Frontal cortex (tissue), 4 donors: ENCODE data around the gene SOCS1. TPM values are rescaled to one million over a fixed set of nuclear protein-coding genes. Genes with fewer than 3 reads are reported as not detected.
A peak's percentile ranks its signal among the peaks of the same experiment; 100 is the strongest.
"Not testable (repeated sequence)": the region's sequence is repeated elsewhere in the genome, so short reads cannot be mapped to it uniquely, and the experiment has no call there.

Experiments
- DNase-seq, 2 donors: peaks; one replicate each; pipeline ENCODE4 v3.0.0; 2012; ENCODE audit warnings: low spot score in 2 of 2
- FAIRE-seq: peaks from 2 replicates; lab custom pipeline; 2012; peaks lifted over from hg19 to GRCh38; lab: Jason Lieb, UNC
- total RNA-seq: library from RNA; depleted of rRNA; stranded (reverse); fragments of >200 nt; gene quantifications from one replicate; pipeline ENCODE4 v1.2.3, GENCODE V29; 2014
- donor health status: control.
- donor health status: control.
- donor health status: control.

SOCS1 gene
- total RNA-seq, 1 donor from 2014 or later, result 0.82 TPM

DNA sequence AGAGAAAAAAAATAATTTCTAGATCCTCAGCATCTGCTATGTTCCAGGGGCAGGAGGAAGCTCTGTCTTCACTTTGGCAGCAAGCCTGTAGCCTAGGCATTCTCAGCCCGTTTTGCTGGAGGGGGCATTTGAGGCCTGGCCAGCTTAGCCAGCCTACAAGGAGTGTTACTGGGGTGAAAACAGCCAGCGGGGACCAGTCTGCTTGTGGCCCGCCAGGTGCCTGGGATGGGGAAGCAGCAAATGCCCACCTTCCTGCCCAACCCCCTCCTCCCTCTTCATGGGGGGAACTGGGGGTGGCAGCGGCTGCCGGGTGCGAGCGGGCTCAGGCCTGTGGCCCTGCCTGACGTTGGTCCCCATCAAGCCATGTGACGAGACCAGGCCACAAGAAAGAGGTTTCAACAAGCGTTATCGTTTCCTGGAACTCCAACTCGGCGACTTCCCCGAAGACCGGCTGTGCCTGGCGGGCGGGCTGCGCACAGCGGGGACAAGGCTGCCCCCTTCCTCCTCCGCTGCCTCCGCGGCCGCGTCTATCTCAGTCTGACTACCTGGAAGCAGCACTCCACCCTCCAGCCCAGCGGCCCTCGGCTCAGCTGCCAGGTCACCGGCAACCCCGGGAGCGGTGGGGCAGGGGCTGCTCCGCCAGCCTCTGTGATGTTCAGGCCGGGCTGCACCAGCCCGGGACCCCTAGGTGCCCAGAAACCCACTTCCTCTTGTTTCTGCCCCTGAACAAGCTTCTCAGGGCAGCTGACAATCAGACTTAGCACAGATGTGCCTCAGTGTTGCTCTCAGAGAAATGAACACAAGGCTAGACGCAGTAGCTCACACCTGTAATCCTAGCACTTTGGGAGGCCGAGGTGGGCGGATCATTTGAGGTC lies 22.9 kb downstream of the SOCS1 start:
- DNase-seq (no peak), FAIRE-seq (no peak)

DNA sequence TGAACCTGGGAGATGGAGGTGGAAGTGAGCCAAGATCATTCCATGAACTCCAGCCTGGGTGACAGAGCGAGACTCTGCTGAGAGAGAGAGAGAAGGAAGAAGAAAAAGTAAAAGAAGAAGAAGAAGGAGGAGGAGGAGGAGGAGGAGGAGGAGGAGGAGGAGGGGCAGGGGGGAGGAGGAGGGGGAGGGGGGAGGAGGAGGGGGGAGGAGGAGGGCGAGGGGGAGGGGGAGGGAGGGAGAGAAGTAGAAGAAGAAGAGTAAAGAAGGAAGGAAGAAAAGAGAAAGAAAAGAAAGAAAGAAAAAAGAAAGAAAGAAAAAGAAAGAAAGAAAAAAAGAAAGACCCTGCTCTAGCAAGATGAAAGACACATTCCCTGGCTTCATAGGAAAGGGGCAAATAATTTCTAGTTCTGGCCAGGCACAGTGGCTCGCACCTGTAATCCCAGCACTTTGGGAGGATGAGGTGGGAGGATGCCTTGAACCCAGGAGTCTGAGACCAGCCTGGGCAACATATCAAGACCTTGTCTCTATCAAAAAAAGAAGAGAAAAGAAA lies 23.6 kb downstream of the SOCS1 start:
- FAIRE-seq (no peak), DNase-seq (no peak)

DNA sequence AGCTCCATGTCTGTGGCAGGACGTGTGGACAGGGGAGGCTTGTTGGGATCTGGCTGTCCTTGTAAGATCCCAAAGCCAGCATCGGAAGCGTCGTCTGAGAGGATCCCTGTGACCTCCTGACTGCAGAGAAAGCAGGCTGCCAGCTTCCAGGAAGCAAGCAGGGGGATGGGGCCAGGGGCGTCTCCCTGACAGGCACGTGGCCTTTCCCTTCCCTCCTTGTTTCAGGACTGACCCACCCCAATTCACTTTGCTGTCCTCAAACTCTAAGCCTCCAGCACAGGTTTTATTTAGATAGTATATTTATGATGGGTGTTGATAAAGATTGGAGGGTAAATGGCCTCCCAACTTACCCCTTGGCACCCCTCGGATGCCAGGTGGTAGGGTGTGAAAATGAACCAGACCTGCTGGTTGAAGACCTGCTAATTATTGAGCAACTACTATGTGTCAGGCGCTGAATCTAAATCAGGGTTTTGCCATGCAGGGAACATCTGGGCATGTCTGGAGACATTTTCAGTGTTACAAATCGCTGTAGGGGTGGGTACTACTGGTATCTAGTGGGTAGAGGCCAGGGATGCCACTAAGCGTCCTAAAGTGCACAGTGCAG lies 24.5 kb downstream of the SOCS1 start:
- DNase-seq (no peak), FAIRE-seq (no peak)

DNA sequence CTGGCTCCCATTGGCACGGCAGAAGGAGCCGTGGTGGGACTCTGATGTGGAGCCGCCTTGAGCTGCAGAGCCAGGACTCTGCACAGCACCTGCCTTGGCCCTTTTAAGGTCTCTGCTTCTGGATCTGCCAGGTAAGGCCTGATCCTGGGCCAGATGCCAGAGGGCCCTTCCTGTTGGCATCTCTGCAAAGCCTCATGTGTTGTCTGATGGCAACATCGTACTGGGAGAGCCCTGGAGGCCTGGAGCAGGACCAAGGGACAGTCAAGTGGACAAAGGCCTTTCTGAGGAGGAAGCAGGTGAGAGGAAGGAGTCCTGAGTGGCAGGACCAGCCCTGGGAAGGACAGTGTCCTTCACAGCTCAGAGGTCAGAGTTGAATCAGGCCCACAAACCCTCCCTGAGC lies 26.1 kb downstream of the SOCS1 start:
- FAIRE-seq (no peak), DNase-seq (no peak)

DNA sequence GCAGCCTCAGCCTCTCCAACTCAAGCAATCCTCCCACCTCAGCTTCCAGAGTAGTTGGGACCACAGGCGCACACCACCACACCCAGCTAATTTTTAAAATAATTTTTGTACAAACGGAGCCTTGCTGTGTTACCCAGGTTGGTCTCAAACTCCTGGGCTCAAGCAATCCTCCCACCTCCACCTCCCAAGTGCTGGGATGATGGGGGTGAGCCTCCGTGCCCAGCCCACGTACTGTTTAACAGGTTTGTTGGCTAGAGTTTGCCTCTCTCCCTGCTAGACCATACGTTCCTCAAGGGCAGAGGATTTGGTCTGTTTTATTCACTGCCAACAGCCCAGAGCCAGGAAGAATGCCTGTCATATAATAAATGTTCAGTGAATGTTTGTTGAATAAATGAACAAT lies 26.6 kb downstream of the SOCS1 start:
- FAIRE-seq, result no peak
- no peak for DNase-seq

DNA sequence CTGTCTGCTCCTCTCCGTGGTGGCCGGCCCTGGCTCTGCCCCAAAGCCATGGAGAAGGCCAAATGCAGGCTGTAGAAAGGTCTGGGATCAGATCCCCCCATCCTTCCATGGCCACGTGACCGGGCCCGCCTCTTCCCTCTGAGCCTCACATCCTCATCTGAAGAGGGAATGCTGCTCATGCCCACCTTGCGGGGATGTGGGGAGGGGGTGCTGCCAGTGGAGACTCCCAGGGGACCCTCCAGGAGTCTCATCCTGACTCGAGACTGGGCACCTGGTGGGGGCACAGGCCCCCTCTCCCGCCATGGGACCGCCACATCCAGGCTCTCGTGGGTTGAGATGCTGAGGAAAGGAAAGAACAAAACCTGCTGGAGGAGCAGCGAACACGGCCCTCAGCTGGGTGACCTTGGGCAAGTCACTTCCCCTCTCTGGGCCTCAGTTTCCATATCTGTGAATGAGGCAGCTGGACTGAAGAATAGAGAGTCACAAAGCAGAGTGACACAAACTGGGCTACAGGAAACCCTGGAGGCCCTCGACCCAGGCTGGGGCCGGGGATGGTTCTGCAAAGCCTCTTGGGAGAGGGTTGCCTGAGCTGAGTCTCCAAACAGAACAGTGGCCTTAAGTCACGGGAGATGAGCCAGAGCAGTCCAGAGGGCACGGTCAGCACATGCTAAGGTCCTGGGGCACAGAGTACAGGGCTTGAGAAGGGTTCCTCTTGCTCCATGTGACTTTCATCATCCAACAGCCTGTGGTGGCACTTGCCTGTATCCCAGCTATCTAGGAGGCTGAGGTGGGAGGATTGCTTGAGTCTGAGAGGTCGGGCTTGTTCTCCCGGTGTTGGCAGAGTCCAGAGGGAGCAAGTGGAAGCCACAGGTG lies 30.1 kb downstream of the SOCS1 start:
- no peak for FAIRE-seq

DNA sequence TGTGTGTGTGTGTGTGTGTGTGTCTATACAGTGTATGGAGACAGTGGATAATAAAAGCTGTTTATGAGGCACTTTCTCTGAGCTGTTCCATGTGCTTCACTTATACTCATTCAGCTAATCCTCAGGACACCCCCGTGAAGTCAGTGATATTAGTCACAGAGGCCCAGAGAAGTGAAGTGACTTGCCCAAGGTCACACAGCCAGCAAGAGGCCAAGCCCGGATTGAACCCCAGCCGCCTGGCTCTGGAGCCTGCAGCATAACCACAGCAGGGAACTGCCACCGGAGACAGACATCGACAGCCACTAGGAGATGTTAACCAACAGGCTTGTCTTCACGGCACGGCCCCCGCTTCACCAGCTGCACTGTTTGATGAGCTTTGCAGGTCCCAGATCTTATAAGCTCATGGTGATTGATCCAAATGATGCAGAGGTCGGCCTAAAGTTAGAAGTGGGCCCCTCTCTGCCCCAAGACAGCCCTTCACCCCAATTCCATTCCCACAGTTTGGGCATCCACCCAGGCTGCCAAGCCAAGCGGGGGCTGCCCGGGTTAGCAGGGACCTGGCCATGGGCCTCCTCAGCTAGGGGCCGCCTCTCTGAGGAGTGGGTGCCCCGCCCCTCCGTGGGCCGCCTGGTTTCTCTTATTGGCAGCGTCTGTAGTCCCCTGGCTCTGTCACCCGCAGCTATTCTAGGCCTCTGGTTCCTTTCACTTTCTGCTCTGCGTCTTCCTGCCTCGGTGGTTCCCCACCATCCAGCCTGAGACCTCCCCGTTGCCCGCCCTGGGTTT lies 30.9 kb downstream of the SOCS1 start:
- FAIRE-seq (no peak), DNase-seq (no peak)

More for the DNA sequence above, 30.1 kb downstream of the SOCS1 start:
- no peak for DNase-seq

DNA sequence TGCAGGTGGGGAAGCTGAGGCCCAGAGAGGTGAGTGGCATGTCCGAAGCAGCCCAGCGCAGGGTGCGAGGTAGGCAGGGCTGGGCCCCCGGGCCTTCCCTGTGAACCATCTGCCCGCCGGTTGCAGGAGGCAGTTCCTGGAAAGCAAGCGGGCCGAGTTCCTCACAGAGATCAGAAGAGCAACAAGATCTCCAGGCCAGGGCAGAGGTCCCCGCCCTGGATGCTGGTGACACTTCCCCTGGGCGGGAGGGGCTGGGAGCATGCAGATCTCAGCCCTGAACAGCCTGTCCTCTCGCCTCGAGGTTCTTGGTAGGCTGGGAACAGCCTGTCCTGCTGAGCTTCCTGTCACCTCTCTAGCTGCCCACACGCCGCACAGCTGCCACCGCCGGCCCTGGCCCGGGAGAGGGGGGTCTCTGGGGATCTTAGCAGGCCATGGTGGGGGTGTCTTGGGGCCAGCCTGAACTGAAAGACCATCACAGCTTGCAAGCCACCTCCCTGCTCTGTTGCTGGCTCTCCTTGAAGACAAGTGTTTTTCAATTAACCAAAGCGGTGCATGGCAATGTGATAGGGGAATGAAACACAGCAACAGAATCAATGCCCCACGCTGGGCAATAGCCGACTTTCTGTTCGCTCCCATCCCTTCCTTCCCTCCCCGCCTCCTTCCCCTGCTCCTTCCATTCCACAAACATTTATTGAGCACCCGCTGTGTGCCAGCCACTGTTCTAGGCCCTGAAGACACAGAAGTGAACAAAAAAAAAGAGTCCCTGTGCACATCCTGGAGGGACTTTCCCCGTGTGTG lies 31.7 kb downstream of the SOCS1 start:
- DNase-seq (peak in 1 of 2 donors; percentile 62), FAIRE-seq (no peak)

DNA sequence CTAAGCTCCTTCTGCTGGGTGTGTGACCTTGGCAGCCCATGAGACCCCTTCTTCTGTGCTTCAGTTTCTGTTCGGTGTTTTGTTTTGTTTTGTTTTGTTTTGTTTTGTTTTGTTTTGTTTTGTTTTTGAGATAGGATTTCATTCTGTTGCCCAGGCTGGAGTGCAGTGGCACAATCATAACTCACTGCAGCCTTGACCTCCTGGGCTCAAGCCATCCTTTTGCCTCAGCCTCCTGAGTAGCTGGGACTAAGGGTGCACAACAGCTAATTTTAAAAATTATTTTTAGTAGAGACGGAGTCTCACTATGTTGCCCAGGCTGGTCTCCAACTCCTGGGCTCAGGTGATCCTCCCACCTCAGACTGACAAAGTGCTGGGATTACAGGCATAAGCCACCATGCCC lies 35.5 kb downstream of the SOCS1 start:
- not testable (repeated sequence) for FAIRE-seq, DNase-seq

DNA sequence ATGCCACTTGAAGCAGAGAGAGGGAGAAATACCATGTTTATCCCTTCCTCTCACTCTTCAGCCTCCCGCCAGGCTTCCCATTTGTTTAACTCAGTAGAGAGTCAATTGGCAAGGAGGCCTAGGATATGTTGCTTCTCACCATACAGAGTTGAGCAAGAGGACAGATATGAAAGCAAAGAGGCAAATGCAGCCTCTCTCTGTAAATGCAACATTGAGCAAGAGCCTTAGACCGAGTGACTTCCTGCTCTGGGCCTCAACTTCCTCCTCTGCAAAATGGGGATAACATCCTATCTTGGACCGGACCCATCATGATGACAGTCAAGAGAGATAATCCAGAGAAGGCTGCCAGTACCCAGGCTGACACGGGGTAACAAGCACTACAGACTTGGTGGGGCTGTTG lies 36.8 kb downstream of the SOCS1 start:
- FAIRE-seq, result no peak
- DNase-seq, result no peak

DNA sequence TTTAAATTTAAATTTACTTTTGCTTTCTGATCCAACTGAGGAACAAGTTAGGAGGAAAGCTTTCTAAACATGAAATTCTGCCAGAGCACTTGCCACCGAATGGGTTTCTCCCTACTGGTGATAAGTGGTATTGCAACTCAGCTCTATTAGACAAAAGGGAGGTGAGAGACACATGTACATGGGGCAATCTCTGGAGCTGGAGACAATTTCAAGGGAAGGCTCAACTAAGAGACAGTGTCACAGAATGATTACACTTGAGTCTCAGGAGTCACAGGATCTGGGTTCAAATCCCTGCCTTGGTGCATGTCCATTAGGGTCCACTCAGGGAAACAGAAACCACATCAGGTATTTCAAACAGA lies 37.4 kb downstream of the SOCS1 start:
- DNase-seq (no peak), FAIRE-seq (no peak)

DNA sequence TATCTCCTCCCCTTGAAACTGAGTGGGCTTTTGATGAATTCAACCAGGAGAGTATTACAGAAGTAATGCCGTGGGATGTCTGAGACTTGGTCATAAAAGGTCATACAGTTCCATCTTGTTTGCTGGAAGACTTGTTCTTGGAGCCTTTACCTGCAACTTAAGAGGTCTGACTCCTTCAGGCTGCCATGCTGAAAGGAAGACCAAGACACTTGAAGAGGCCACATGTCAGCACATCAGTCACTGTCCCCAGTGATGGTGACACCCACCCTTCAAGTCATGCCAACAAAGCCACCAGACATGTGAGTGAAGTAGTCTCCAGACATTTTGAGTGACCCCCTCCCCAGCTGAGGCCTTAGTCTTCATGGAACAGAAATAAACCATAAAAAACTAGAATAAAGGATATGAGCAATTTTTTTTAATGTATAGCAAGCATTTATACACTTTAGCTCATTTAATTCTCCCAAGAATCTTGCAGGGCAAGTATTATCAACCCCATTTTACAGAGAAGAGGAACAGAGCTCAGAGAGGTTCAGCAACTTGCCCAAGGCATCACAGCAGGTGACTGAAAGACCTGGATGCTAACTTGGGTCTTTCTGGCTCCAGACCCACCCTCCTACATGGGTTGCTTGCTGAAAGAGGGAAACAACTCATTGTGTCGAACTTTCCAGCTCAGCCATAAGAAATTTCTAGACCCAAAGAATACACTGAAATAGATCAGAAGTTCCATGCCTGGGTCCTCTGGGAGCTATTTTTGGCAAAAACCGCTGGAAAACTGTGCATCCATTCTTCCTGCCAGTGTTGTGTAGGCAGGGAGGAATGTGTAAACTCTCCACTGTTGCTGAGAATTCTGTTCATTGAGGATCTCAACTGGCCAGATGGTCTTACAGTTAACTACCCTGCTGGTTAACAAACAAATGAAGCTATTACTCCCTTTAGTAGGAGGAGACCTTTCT lies 38.1 kb downstream of the SOCS1 start:
- DNase-seq (no peak), FAIRE-seq (no peak)

DNA sequence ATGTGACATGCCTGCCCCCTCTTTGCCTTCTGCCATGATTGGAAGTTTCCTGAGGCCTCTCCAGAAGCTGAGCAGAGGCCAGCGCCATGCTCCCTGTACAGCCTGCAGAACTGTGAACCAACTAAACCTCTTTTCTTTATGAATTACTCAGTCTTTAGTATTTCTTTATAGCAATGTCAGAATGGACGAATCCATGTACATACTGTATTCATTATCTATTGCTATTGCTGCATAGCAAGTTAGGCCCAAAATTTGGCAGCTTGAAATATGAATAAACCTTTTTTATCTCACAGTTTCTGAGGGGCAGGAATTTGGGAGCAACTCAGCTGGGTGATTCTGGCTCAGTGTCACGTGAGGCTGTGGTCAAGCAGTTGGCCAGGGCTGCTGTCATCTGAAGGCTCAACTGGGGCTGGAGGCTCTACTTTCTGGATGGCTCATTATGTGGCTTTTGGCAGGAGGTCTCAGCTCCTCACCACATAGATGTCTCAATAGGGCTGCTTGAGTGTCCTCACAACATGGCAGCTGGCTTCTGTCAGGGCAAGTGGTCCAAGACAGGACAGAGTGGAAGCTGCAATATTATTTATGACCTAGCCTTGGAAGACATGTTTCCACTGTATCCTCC lies 40.0 kb downstream of the SOCS1 start:
- FAIRE-seq (no peak), DNase-seq (no peak)

DNA sequence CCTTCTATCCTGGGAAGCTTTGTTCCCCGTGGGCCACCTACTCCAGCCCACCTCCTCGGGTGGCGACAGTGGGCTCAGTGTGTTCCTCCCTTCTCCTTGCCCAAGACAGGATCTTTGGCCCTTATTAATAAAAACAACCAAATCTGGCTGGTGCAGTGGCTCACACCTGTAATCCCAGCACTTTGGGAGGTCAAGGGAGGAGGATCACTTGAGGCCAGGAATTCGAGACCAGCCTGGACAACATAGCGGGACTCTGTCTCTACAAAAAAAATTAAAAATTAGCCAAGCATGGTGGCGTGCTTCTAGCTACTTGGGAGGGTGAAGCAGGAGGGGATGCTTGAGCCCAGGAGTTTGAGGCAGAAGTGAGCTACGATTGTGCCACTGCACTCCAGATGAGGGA lies 42.2 kb downstream of the SOCS1 start:
- no peak for FAIRE-seq
- DNase-seq, result no peak

DNA sequence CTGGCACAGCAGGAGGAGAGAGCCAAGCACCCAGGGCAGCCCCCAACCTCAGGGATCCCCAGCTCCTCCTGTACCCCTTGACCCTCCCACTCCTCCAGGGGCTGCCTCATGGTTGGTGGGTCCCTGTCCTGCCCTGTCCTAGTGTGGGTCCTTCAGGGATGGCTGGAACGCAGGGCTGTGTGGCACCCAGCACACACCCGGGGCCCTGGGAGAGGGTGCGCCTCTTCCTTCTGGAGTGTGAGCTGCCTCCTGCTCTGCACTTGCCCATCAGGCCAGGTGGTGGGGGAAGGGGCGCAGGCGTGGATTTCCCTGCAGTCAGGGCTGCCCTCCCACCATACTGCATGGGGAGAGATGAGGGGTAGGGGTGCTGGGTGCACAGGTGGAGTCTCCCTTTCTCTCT lies 42.6 kb downstream of the SOCS1 start:
- FAIRE-seq (no peak), DNase-seq (no peak)

DNA sequence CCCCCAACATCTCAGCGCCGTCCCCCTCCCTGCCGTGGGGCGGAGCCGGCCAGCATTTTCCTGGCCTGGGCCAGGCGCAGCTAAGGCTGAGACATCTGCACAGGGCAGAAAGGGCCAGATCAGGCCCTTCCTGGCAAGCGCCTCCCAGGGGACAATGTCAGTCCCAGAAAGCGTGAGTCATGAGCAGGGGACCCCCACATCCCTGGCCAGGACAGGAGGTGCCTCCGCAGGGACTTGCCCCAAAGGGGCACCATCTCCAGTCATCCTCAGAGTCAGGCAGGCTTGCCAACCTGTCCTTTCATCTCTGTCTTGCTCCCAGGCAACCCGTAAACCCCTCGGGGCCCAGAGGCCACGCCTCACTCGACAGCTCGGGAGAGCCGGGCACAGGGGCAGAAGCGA lies 43.2 kb downstream of the SOCS1 start:
- FAIRE-seq (no peak), DNase-seq (no peak)
